Upper lobe of left lung (tissue), 6 donors: ENCODE data around the gene SND1. TPM values are rescaled to one million over a fixed set of nuclear protein-coding genes. Genes with fewer than 3 reads are reported as not detected.
"Not testable (repeated sequence)": the region's sequence is repeated elsewhere in the genome, so short reads cannot be mapped to it uniquely, and the experiment has no call there.

Experiments used
- ATAC-seq, 2 donors: fragments of 200-7000 bp; cut with Tn5 transposase; one replicate each; pipeline ENCODE4 v1.9.1; 2022; ENCODE audit warnings: mild to moderate bottlenecking in 2 of 2, moderate library complexity in 2 of 2; ENCODE audit not compliant: low FRiP score in 2 of 2
- DNase-seq, 2 donors: peaks; one replicate each; pipeline ENCODE4 v3.0.0-alpha.2; 2019 to 2020
- H3K27ac ChIP-seq, 4 donors: fragments of 200-600 bp; sonication (generic); one replicate each; pipeline ENCODE4 v1.5.1; 2016 to 2019
- H3K27me3 ChIP-seq, 4 donors: fragments of 200-600 bp; sonication (generic); one replicate each; pipeline ENCODE4 v1.5.1; 2017 to 2019
- H3K36me3 ChIP-seq, 4 donors: fragments of 200-600 bp; sonication (generic); one replicate each; pipeline ENCODE4 v1.5.1; 2016 to 2019
- H3K4me1 ChIP-seq, 4 donors: fragments of 200-600 bp; sonication (generic); one replicate each; pipeline ENCODE4 v1.5.1; 2018 to 2019
- H3K4me3 ChIP-seq, 4 donors: fragments of 200-600 bp; sonication (generic); one replicate each; pipeline ENCODE4 v1.5.1; 2017 to 2019; ENCODE audit warnings: mild to moderate bottlenecking in 2 of 4, moderate library complexity in 1 of 4
- H3K9me3 ChIP-seq, 4 donors: fragments of 200-600 bp; sonication (generic); one replicate each; pipeline ENCODE4 v1.5.1; 2018 to 2019
- CTCF ChIP-seq, 6 experiments: fragments of 450-650 bp in 4 of 6; fragments of 200-600 bp in 2 of 6; sonication (generic) in 2 of 6; IDR thresholded peaks; one replicate each; pipeline ENCODE4 v1.5.1; 2016 to 2019; ENCODE audit warnings: antibody characterized with exemption in 6 of 6
- EP300 ChIP-seq, 4 donors: sonication (generic); formaldehyde crosslinking; IDR thresholded peaks; one replicate each; pipeline ENCODE4 v1.5.1; 2017; ENCODE audit warnings: antibody characterized with exemption in 4 of 4, control low read depth in 2 of 4
- POLR2A ChIP-seq, 4 donors: fragments of 450-650 bp; IDR thresholded peaks; one replicate each; pipeline ENCODE4 v1.5.1; 2016 to 2017; ENCODE audit warnings: antibody characterized with exemption in 4 of 4, mild to moderate bottlenecking in 2 of 4
- POLR2AphosphoS5 ChIP-seq, 2 donors: sonication (generic); formaldehyde crosslinking; IDR thresholded peaks; one replicate each; pipeline ENCODE4 v1.5.1; 2017; ENCODE audit warnings: antibody characterized with exemption in 2 of 2
- WGBS, 2 donors: methylation state at CpG; one replicate each; pipeline ENCODE4 v1.1.5; 2017 to 2018; 5-methylcytosine and 5-hydroxymethylcytosine counted together
- total RNA-seq, 6 donors: library from RNA; depleted of rRNA in 4 of 6; stranded (reverse); fragments of >200 nt in 4 of 6; gene quantifications; one replicate each; pipeline versions ENCODE4 v1.1.0 to v1.2.1, GENCODE V29; 2016 to 2021
- donor health status: DM: no; HTN: no; CAD: no; lungs with moderate emphysema.
- donor health status: DM: no; HTN: yes; CAD: no; lungs with severe emphysema.

SND1 gene
- total RNA-seq, 6 donors from 2014 or later, result 107 to 167 (median 121) TPM

- Histone ChIP-seq H3K27ac (no peak overlapping the region), H3K27me3 (no peaks in the 10 kb centered on the region), H3K36me3 (no peaks in the 10 kb centered on the region), H3K4me3 (no peak overlapping the region), H3K4me1 (peaks cover 0 to 12% (median 5%) of the 10 kb centered on the region in 4 donors), H3K9me3 (no peaks in the 10 kb centered on the region)
- 46 to 83% methylated on average over 4 of the region's 4 CpGs for WGBS, 2 donors
- ATAC-seq, result no peak
- DNase-seq, result no peak
- TF ChIP-seq EP300 (IDR thresholded peaks at IDR 0.05) (no peak), POLR2A (IDR thresholded peaks at IDR 0.05) (no peak), CTCF (IDR thresholded peaks at IDR 0.05) (no peak), POLR2AphosphoS5 (IDR thresholded peaks at IDR 0.05) (no peak)
These were observed 248.1 kb downstream of the SND1 start for GRCh38 chr7:127900141-127900540.

- Histone ChIP-seq H3K9me3 (no peaks in the 10 kb centered on the region), H3K36me3 (peaks cover 0 to 6% (median 0%) of the 10 kb centered on the region in 4 donors), H3K27me3 (no peaks in the 10 kb centered on the region), H3K27ac (no peak overlapping the region), H3K4me3 (no peak overlapping the region), H3K4me1 (peaks cover 0 to 12% (median 5%) of the 10 kb centered on the region in 4 donors)
- WGBS, 2 donors, result 67 to 76% methylated on average over 5 of the region's 5 CpGs
- ATAC-seq (no peak), DNase-seq (no peak)
- TF ChIP-seq POLR2AphosphoS5 (IDR thresholded peaks at IDR 0.05) (no peak), POLR2A (IDR thresholded peaks at IDR 0.05) (no peak), EP300 (IDR thresholded peaks at IDR 0.05) (no peak), CTCF (IDR thresholded peaks at IDR 0.05) (no peak)
These were observed 249.0 kb downstream of the SND1 start for GRCh38 chr7:127900732-127901685.

- no peak overlapping the region for H3K4me3 ChIP-seq
These were observed 250.1 kb downstream of the SND1 start for GRCh38 chr7:127901895-127902703.

GRCh38 chr7:127902753-127903152, 250.8 kb downstream of the SND1 start:
- not testable (repeated sequence) for H3K27ac ChIP-seq, H3K27me3 ChIP-seq, H3K4me3 ChIP-seq, ATAC-seq, DNase-seq, H3K36me3 ChIP-seq, H3K9me3 ChIP-seq
- H3K4me1 ChIP-seq, result peaks cover 0 to 12% (median 5%) of the 10 kb centered on the region in 4 donors
- WGBS, 2 donors, result 89 to 94% methylated on average over 6 of the region's 6 CpGs

More at GRCh38 chr7:127901895-127902703, 250.1 kb downstream of the SND1 start:
- TF ChIP-seq POLR2AphosphoS5 (IDR thresholded peaks at IDR 0.05) (no peak), EP300 (IDR thresholded peaks at IDR 0.05) (no peak), CTCF (IDR thresholded peaks at IDR 0.05) (no peak), POLR2A (IDR thresholded peaks at IDR 0.05) (no peak)
- DNase-seq (no peak), ATAC-seq (no peak)
- peaks cover 0 to 12% (median 5%) of the 10 kb centered on the region in 4 donors for H3K4me1 ChIP-seq
- no peak overlapping the region for H3K27ac ChIP-seq
- WGBS, 2 donors, result 72 to 78% methylated on average over 5 of the region's 5 CpGs
- peaks cover 0 to 6% (median 0%) of the 10 kb centered on the region in 4 donors for H3K36me3 ChIP-seq
- no peaks in the 10 kb centered on the region for H3K9me3 ChIP-seq
- H3K27me3 ChIP-seq, result no peaks in the 10 kb centered on the region
